Thyroid gland (tissue), 4 donors: ENCODE data around the gene FGD5. TPM values are rescaled to one million over a fixed set of nuclear protein-coding genes. Genes with fewer than 3 reads are reported as not detected.
A peak's percentile ranks its signal among the peaks of the same experiment; 100 is the strongest.

Experiments
- DNase-seq, 2 donors: peaks; one replicate each; pipeline ENCODE4 v3.0.0-alpha.2; 2019
- H3K27ac ChIP-seq, 3 donors: fragments of 200-600 bp; sonication (generic); 1 replicate in 2 of 3; 2 replicates in 1 of 3; pipeline ENCODE4 v1.5.1; 2016 to 2019; ENCODE audit warnings: mild to moderate bottlenecking in 1 of 3, moderate library complexity in 1 of 3
- H3K27me3 ChIP-seq: fragments of 200-600 bp; sonication (generic); one replicate; pipeline ENCODE4 v1.5.1; 2019
- H3K36me3 ChIP-seq, 2 donors: fragments of 200-600 bp; sonication (generic); one replicate each; pipeline ENCODE4 v1.5.1; 2016 to 2019
- H3K4me1 ChIP-seq, 2 donors: fragments of 200-600 bp; sonication (generic); one replicate each; pipeline ENCODE4 v1.5.1; 2017 to 2019
- H3K4me3 ChIP-seq, 3 donors: fragments of 200-600 bp; sonication (generic); replicated peaks in 1 of 3; 1 replicate in 2 of 3; 2 replicates in 1 of 3; pipeline ENCODE4 v1.5.1; 2016; ENCODE audit warnings: mild to moderate bottlenecking in 1 of 3
- H3K9me3 ChIP-seq: fragments of 200-600 bp; sonication (generic); one replicate; pipeline ENCODE4 v1.5.1; 2017
- POLR2A ChIP-seq, 2 donors: fragments of 450-650 bp; IDR thresholded peaks; one replicate each; pipeline ENCODE4 v1.6.1; 2017; ENCODE audit warnings: antibody characterized with exemption in 2 of 2, mild to moderate bottlenecking in 2 of 2, moderate library complexity in 1 of 2
- WGBS, 2 donors: methylation state at CpG; one replicate each; pipeline ENCODE4 v1.1.5; 2017; 5-methylcytosine and 5-hydroxymethylcytosine counted together
- intact Hi-C: fragments of 100-400 bp; cut with DNase I; formaldehyde crosslinking; loops from one replicate; pipeline ENCODE4 v1.15.1; 2023
- total RNA-seq, 4 donors: library from RNA; depleted of rRNA; stranded (reverse); fragments of >200 nt; gene quantifications; one replicate each; pipeline ENCODE4 v1.2.3, GENCODE V29; 2016
- TF ChIP-seq, protein P1 (sequence below), 6 experiments: fragments of 200-600 bp in 3 of 6; fragments of 450-650 bp in 3 of 6; sonication (generic) in 3 of 6; IDR thresholded peaks; one replicate each; pipeline ENCODE4 v1.5.1; 2016 to 2019; ENCODE audit warnings: antibody characterized with exemption in 6 of 6, mild to moderate bottlenecking in 2 of 6, inconsistent platforms in 1 of 6, moderate library complexity in 1 of 6

FGD5 gene
- total RNA-seq, 4 donors from 2014 or later, result 13.0 to 29.3 (median 17.4) TPM

DNA sequence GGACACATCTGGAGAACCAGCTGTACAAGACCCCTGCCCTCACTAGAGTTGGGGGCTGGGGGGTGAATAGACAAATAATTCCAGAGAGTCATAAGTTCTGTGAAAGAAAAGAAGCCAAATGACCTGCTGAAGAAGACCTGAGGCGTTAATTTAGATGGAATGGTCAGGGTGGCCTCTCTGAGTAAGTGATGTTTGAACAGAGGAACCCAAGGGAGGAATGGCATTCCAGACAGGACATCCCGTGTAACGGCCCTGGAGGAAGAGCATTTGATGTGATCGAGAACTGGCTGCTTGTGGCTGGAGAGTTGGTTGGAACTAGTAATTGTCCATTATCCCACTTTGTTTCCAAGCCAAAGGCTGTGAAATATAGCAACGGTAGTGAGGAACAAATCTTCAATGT lies 130.4 kb downstream of the FGD5 start:
- WGBS, 2 donors, result 44 to 48% methylated on average over 5 of the region's 5 CpGs
- H3K27me3 ChIP-seq, result no peaks in the 10 kb centered on the region
- H3K36me3 ChIP-seq, result peaks cover 14% of the 10 kb centered on the region in 2 donors
- peak overlapping the region in 2 of 3 donors; percentile 21 to 47 for H3K27ac ChIP-seq
- H3K9me3 ChIP-seq, result no peaks in the 10 kb centered on the region
- peaks cover 18% of the 10 kb centered on the region in 2 donors for H3K4me1 ChIP-seq
- DNase-seq, result no peak
- H3K4me3 ChIP-seq, result peak overlapping the region in 2 of 3 donors; percentile 53 to 81
- TF ChIP-seq, protein P1, sequence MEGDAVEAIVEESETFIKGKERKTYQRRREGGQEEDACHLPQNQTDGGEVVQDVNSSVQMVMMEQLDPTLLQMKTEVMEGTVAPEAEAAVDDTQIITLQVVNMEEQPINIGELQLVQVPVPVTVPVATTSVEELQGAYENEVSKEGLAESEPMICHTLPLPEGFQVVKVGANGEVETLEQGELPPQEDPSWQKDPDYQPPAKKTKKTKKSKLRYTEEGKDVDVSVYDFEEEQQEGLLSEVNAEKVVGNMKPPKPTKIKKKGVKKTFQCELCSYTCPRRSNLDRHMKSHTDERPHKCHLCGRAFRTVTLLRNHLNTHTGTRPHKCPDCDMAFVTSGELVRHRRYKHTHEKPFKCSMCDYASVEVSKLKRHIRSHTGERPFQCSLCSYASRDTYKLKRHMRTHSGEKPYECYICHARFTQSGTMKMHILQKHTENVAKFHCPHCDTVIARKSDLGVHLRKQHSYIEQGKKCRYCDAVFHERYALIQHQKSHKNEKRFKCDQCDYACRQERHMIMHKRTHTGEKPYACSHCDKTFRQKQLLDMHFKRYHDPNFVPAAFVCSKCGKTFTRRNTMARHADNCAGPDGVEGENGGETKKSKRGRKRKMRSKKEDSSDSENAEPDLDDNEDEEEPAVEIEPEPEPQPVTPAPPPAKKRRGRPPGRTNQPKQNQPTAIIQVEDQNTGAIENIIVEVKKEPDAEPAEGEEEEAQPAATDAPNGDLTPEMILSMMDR (IDR thresholded peaks at IDR 0.05), result no peak
- TF ChIP-seq POLR2A (IDR thresholded peaks at IDR 0.05), result no peak
- intact Hi-C loops, result no loop called here

DNA sequence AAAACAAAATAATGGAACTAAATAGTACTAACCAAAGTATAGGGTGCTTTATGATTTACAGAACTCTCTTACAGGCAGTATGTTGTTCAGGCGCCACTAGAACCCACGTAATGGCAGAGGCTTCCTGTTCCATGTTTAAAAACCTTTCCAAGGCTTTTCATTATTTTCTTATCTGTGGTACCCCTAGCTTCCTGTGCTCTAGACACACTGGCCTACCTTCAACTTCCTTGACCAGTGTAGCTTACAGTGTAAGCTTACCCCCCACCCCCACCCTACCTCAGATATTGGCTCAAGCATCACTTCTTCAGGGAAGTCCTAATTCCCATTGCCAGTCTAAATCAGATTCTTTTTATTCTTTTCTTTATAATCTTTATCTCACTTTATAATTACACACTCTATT lies 131.5 kb downstream of the FGD5 start:
- Histone ChIP-seq H3K36me3 (peaks cover 2 to 6% of the 10 kb centered on the region in 2 donors), H3K27me3 (no peaks in the 10 kb centered on the region), H3K4me3 (no peak overlapping the region), H3K27ac (no peak overlapping the region), H3K4me1 (peaks cover 18% of the 10 kb centered on the region in 2 donors), H3K9me3 (no peaks in the 10 kb centered on the region)
- TF ChIP-seq, protein P1 (IDR thresholded peaks at IDR 0.05), result no peak
- no peak for DNase-seq
- WGBS, 2 donors, result 85 to 89% methylated on average over 2 of the region's 2 CpGs
- intact Hi-C loops, result no loop called here

DNA sequence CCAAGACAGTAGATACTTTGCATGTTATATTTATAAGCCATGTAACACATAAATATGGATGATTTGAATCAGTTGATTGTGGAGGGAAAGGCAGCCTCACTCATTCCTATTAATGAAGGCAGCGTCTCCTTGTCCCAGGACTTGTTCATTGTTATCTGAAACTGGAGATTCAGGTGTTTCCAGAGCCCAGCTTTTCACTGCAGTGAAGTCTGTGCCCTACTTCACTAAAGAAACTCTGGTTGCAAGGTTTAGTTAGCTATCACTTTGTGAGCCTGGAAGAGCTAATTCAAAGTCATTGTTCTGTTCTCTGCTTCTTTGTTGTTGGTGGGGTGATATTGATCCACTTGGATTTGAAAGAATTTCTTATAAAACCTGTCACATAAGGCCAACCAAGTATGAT lies 138.4 kb downstream of the FGD5 start:
- intact Hi-C loops, result no loop called here
- no peak for TF ChIP-seq POLR2A (IDR thresholded peaks at IDR 0.05)
- TF ChIP-seq, protein P1 (IDR thresholded peaks at IDR 0.05), result no peak
- no peak overlapping the region for H3K4me3 ChIP-seq
- no peak for DNase-seq
- H3K9me3 ChIP-seq, result no peaks in the 10 kb centered on the region
- H3K27me3 ChIP-seq, result no peaks in the 10 kb centered on the region
- no peak overlapping the region for H3K27ac ChIP-seq
- H3K4me1 ChIP-seq, result peaks cover 0 to 28% of the 10 kb centered on the region in 2 donors
- no peaks in the 10 kb centered on the region for H3K36me3 ChIP-seq
- 79 to 90% methylated on average over 1 of the region's 1 CpG for WGBS, 2 donors

DNA sequence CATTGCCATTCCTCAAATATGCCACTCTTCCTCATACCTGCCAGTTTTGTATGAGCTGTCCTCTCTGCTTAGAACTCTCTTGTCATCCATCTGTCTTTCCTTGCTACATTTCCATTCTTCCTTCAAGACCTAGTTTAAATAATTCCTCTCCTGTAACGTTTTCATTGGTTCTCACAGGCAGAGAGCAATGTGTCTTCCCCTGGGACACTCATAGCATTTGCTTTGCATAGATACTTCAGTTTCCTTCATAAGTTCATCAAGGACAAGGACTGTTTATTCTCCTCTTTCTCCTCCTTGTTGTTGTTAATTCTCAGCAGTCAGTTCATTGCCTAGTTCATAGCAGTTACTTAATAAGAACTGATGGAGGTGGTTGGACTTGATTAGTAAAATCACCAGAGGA lies 139.2 kb downstream of the FGD5 start:
- intact Hi-C loops, result no loop called here
- Histone ChIP-seq H3K4me3 (no peak overlapping the region), H3K36me3 (no peaks in the 10 kb centered on the region), H3K27me3 (no peaks in the 10 kb centered on the region), H3K27ac (no peak overlapping the region), H3K9me3 (no peaks in the 10 kb centered on the region), H3K4me1 (peaks cover 0 to 28% of the 10 kb centered on the region in 2 donors)
- no peak for TF ChIP-seq POLR2A (IDR thresholded peaks at IDR 0.05)
- TF ChIP-seq, protein P1 (IDR thresholded peaks at IDR 0.05), result no peak
- 20% methylated on average over 1 of the region's 1 CpG for WGBS, 2 donors
- DNase-seq, result no peak

DNA sequence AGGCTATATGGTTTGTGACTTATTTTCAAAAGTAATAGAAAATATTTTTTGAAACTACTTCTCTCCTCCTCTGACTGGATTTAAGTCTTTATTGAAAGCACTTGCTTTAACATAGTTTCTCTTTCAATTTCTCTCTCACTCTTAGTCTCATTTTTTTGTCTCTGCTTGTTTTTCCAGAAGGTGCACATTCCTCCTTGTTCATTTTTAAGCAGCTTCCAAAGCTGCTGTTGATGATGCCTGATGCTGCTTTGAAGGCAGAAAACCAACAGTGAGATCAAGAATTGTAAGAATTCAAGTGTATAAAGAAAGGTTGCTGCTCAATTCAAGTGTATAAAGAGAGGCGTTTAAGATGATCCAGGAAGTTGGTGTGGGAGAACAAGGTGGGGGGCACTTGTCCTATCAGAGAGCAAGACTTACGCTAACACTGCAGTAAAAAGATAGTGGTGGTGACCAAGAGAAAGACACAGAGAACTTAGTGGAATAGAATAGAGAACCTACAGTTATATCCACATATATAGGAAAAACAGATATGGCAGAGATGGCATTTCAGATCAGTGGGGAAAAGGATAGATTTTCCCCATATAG lies 140.7 kb downstream of the FGD5 start:
- TF ChIP-seq POLR2A (IDR thresholded peaks at IDR 0.05), result no peak
- TF ChIP-seq, protein P1 (IDR thresholded peaks at IDR 0.05), result no peak
- WGBS, 2 donors, result 61 to 64% methylated on average over 2 of the region's 2 CpGs
- H3K36me3 ChIP-seq, result no peaks in the 10 kb centered on the region
- H3K4me3 ChIP-seq, result no peak overlapping the region
- no peak overlapping the region for H3K27ac ChIP-seq
- intact Hi-C loops, result no loop called here
- DNase-seq, result no peak
- peaks cover 0 to 28% of the 10 kb centered on the region in 2 donors for H3K4me1 ChIP-seq
- no peaks in the 10 kb centered on the region for H3K27me3 ChIP-seq
- no peaks in the 10 kb centered on the region for H3K9me3 ChIP-seq
